Panc1 (cell line): ENCODE results near the gene KCNQ1OT1.

Experiments used
- POLR2AphosphoS5 ChIP-seq: IDR thresholded peaks from 2 replicates; pipeline ENCODE4 v1.6.1; 2012; ENCODE audit warnings: mild to moderate bottlenecking, low read depth, low read length, moderate library complexity
- TF ChIP-seq, protein P1 (sequence below): fragments of 450-650 bp; IDR thresholded peaks from 2 replicates; pipeline ENCODE4 v1.5.1; 2017; ENCODE audit warnings: mild to moderate bottlenecking
- TF ChIP-seq, protein P2 (sequence below), 2 experiments: IDR thresholded peaks; 2 replicates each; pipeline ENCODE4 v1.6.1; 2011 to 2012; ENCODE audit warnings: low read depth in 2 of 2, control low read depth in 1 of 2, low read length in 1 of 2, mild to moderate bottlenecking in 1 of 2, moderate library complexity in 1 of 2; ENCODE audit not compliant: insufficient read depth in 1 of 2

DNA sequence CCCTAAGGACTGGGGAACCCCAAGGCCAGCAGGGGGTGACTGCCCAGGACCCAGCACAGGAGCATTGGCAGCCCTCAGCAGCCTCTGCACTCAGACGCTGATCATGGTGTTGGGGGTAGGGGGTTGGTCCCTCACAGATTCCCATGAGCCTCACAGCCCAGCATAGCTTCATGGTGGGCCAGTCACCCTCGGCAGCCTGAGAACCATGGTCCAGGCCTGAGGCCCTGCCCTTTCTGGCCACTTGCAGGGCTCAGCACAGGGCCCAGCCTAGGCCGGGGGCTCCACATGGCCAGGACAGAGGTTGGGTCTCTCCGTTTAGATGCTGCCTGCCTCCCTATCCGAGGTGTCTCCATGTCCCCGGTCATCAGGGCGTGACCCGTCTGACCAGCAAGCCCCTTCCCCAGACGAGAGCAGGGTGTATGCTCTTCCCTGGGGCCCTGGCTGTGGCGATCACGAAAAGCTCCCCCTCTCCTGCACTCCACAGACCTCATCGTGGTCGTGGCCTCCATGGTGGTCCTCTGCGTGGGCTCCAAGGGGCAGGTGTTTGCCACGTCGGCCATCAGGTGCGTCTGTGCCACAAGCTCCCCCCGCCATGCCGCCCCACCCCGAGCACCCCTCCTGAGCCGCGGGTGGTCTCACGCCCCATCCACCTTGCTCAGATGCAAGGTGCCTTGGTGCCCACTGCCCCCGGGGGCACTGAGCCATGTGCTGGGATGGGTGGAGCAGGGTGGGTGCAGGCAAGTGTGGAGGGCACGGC, 128.8 kb downstream of the KCNQ1OT1 start:
- TF ChIP-seq, protein P1, sequence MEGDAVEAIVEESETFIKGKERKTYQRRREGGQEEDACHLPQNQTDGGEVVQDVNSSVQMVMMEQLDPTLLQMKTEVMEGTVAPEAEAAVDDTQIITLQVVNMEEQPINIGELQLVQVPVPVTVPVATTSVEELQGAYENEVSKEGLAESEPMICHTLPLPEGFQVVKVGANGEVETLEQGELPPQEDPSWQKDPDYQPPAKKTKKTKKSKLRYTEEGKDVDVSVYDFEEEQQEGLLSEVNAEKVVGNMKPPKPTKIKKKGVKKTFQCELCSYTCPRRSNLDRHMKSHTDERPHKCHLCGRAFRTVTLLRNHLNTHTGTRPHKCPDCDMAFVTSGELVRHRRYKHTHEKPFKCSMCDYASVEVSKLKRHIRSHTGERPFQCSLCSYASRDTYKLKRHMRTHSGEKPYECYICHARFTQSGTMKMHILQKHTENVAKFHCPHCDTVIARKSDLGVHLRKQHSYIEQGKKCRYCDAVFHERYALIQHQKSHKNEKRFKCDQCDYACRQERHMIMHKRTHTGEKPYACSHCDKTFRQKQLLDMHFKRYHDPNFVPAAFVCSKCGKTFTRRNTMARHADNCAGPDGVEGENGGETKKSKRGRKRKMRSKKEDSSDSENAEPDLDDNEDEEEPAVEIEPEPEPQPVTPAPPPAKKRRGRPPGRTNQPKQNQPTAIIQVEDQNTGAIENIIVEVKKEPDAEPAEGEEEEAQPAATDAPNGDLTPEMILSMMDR, result no peak
- TF ChIP-seq, protein P2, sequence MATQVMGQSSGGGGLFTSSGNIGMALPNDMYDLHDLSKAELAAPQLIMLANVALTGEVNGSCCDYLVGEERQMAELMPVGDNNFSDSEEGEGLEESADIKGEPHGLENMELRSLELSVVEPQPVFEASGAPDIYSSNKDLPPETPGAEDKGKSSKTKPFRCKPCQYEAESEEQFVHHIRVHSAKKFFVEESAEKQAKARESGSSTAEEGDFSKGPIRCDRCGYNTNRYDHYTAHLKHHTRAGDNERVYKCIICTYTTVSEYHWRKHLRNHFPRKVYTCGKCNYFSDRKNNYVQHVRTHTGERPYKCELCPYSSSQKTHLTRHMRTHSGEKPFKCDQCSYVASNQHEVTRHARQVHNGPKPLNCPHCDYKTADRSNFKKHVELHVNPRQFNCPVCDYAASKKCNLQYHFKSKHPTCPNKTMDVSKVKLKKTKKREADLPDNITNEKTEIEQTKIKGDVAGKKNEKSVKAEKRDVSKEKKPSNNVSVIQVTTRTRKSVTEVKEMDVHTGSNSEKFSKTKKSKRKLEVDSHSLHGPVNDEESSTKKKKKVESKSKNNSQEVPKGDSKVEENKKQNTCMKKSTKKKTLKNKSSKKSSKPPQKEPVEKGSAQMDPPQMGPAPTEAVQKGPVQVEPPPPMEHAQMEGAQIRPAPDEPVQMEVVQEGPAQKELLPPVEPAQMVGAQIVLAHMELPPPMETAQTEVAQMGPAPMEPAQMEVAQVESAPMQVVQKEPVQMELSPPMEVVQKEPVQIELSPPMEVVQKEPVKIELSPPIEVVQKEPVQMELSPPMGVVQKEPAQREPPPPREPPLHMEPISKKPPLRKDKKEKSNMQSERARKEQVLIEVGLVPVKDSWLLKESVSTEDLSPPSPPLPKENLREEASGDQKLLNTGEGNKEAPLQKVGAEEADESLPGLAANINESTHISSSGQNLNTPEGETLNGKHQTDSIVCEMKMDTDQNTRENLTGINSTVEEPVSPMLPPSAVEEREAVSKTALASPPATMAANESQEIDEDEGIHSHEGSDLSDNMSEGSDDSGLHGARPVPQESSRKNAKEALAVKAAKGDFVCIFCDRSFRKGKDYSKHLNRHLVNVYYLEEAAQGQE (IDR thresholded peaks at IDR 0.05; ENCODE audit: insufficient read depth in 1 of 2, low read depth in 2 of 2, low read length in 1 of 2), result no peak
- TF ChIP-seq POLR2AphosphoS5, result no peak
